Measurements from ENCODE around the gene ABLIM1. TPM values are rescaled to one million over a fixed set of nuclear protein-coding genes. Genes with fewer than 3 reads are reported as not detected.

ABLIM1 gene
- total and polyA plus RNA-seq, 10 of the 15 experiments (the other 5 are each of a cell fraction or from before 2014, with no cell fraction given): 14.2 to 50.5 (median 28.1) TPM

GRCh38 chr10:114551636-114551972, 106.5 kb downstream of the ABLIM1 start:
- Histone ChIP-seq H3K4me3 (no peak overlapping the region), H3K9ac (ENCODE audit: control insufficient read depth, insufficient read depth, low read length) (no peak overlapping the region), H3K4me2 (ENCODE audit: control insufficient read depth, insufficient read depth) (no peak overlapping the region), H3K4me1 (ENCODE audit: control insufficient read depth, insufficient read depth, low read length) (no peaks in the 10 kb centered on the region), H3K79me2 (ENCODE audit: control insufficient read depth, insufficient read depth, low read length) (no peaks in the 10 kb centered on the region), H3K27me3 (replicated peaks in 1 of 2; ENCODE audit: control insufficient read depth in 2 of 2, insufficient read depth in 2 of 2, low read length in 1 of 2) (no peaks in the 10 kb centered on the region; a peak in 1 of 4 replicates), H2AFZ (ENCODE audit: control insufficient read depth, low read depth, low read length) (no peak overlapping the region), H3K36me3 (ENCODE audit: control insufficient read depth in 2 of 2, insufficient read depth in 2 of 2, low read length in 1 of 2) (no peaks in the 10 kb centered on the region), H4K20me1 (ENCODE audit: control insufficient read depth, insufficient read depth) (no peaks in the 10 kb centered on the region), H3K9me3 (replicated peaks; ENCODE audit: control insufficient read depth, insufficient read depth, low read length) (no peaks in the 10 kb centered on the region), H3K27ac (ENCODE audit: control insufficient read depth, insufficient read depth) (no peak overlapping the region)
- RAD21 ChIA-PET (ENCODE audit: unreplicated experiment): interaction anchor here (0.7 to 1.1 kb wide), 2 partner anchors 152 to 578 kb away, joined by 3 read pairs; no protein-coding TSS in a partner anchor
- POLR2A ChIA-PET: interaction anchor here (0.5 kb wide), 1 partner anchor 152 kb away, joined by 3 read pairs; no protein-coding TSS in a partner anchor
- intact Hi-C loops (cut with micrococcal nuclease; ENCODE audit: unreplicated experiment) (loop anchor here (2.0 to 5.0 kb wide), 2 partner anchors 326 to 577 kb away; no protein-coding TSS in a partner anchor), in situ Hi-C loops (cut with MboI) (no loop called here)
- DNase-seq (ENCODE audit: low read depth, low spot score): no peak
- no peak for ATAC-seq
- CTCF ChIA-PET: interaction anchor here (0.7 to 3.7 kb wide), 11 partner anchors 25 to 578 kb away, joined by 3 to 17 read pairs (median 7); partner anchors contain the start of gene FHIP2A
- no peak for TF ChIP-seq POU2F2 (IDR thresholded peaks at IDR 0.05; ENCODE audit: borderline replicate concordance, low read depth, low read length)
- TF ChIP-seq HDAC6 (IDR thresholded peaks at IDR 0.05; ENCODE audit: unreplicated experiment): no peak
- TF ChIP-seq WRNIP1 (IDR thresholded peaks at IDR 0.05; ENCODE audit: borderline replicate concordance, low read depth, low read length): no peak
- no peak for TF ChIP-seq ZNF622 (IDR thresholded peaks at IDR 0.05)
- TF ChIP-seq MEF2B (IDR thresholded peaks at IDR 0.05; ENCODE audit: partially characterized antibody, poor library complexity, severe bottlenecking): no peak
- SMC1A ChIA-PET (ENCODE audit: uncharacterized antibody, unreplicated experiment): interaction anchor here (0.8 to 1.3 kb wide), 5 partner anchors 10 to 578 kb away, joined by 3 to 4 read pairs (median 3); no protein-coding TSS in a partner anchor
- FAIRE-seq: no peak
- 2% methylated on average over 3 of the region's 3 CpGs for WGBS (ENCODE audit: insufficient coverage, insufficient replicate concordance, low lambda C conversion rate, missing lambda C conversion rate)
- BruUV-seq (replicated peaks): no TSS peak
